HG02885 (cell line): Measurements from ENCODE around the gene CCDC171.
"Not testable (repeated sequence)": the region's sequence is repeated elsewhere in the genome, so short reads cannot be mapped to it uniquely, and the experiment has no call there.

Experiments
- ATAC-seq: cut with Tn5 transposase; IDR thresholded peaks from one replicate; pipeline ENCODE4 v1.9.1; 2021; ENCODE audit warnings: mild to moderate bottlenecking; ENCODE audit not compliant: unreplicated experiment, poor library complexity

Gene CCDC171

GRCh38 chr9:15670246-15670645 is 117.4 kb downstream of the CCDC171 start:
- peak; percentile 62 for ATAC-seq

- ATAC-seq, result peak; percentile 56
Observed at GRCh38 chr9:15670894-15671293, 118.1 kb downstream of the CCDC171 start.

- ATAC-seq, result peak; percentile 47
Observed at GRCh38 chr9:15693701-15694100, 140.9 kb downstream of the CCDC171 start.

- ATAC-seq, result no peak
Observed at GRCh38 chr9:15696979-15697378, 144.1 kb downstream of the CCDC171 start.

GRCh38 chr9:15697446-15697851 is 144.6 kb downstream of the CCDC171 start:
- ATAC-seq, result no peak

GRCh38 chr9:15699876-15700559 is 147.2 kb downstream of the CCDC171 start:
- ATAC-seq, result not testable (repeated sequence)

GRCh38 chr9:15707000-15707399 is 154.2 kb downstream of the CCDC171 start:
- no peak for ATAC-seq

GRCh38 chr9:15711531-15711930 is 158.7 kb downstream of the CCDC171 start:
- ATAC-seq, result no peak

GRCh38 chr9:15711931-15712330 is 159.1 kb downstream of the CCDC171 start:
- no peak for ATAC-seq

GRCh38 chr9:15714746-15715145 is 161.9 kb downstream of the CCDC171 start:
- ATAC-seq, result no peak

GRCh38 chr9:15717290-15717967 is 164.6 kb downstream of the CCDC171 start:
- no peak for ATAC-seq

- no peak for ATAC-seq
Observed at GRCh38 chr9:15718423-15718822, 165.6 kb downstream of the CCDC171 start.

GRCh38 chr9:15720861-15721260 is 168.0 kb downstream of the CCDC171 start:
- no peak for ATAC-seq

GRCh38 chr9:15722888-15723287 is 170.0 kb downstream of the CCDC171 start:
- no peak for ATAC-seq

- ATAC-seq, result no peak
Observed at GRCh38 chr9:15724016-15724415, 171.2 kb downstream of the CCDC171 start.

- no peak for ATAC-seq
Observed at GRCh38 chr9:15724612-15725011, 171.8 kb downstream of the CCDC171 start.

- no peak for ATAC-seq
Observed at GRCh38 chr9:15725953-15726352, 173.1 kb downstream of the CCDC171 start.

GRCh38 chr9:15729507-15729906 is 176.7 kb downstream of the CCDC171 start:
- ATAC-seq, result no peak

GRCh38 chr9:15735083-15735857 is 182.4 kb downstream of the CCDC171 start:
- ATAC-seq, result no peak

GRCh38 chr9:15736569-15736968 is 183.7 kb downstream of the CCDC171 start:
- no peak for ATAC-seq

- ATAC-seq, result no peak
Observed at GRCh38 chr9:15738011-15738410, 185.2 kb downstream of the CCDC171 start.
